ENCODE data around the gene HNRNPA3.
"Not testable (repeated sequence)": the region's sequence is repeated elsewhere in the genome, so short reads cannot be mapped to it uniquely, and the experiment has no call there.

Gene HNRNPA3

GRCh38 chr2:177217247-177217843, 4.8 kb downstream of the HNRNPA3 start:
- Histone ChIP-seq H4K20me1 (ENCODE audit: low read depth, low read length) (peaks cover 50% of the 10 kb centered on the region), H3K9ac (ENCODE audit: low read length) (no peak overlapping the region), H3K9me3 (ENCODE audit: insufficient read depth, low read length) (no peaks in the 10 kb centered on the region), H3K4me3 (ENCODE audit: insufficient read depth, low read length, poor library complexity, severe bottlenecking) (no peak overlapping the region), H3F3A (ENCODE audit: insufficient read depth) (peaks cover 64% of the 10 kb centered on the region), H3K36me3 (ENCODE audit: low read length) (peaks cover 68% of the 10 kb centered on the region), H2AFZ (ENCODE audit: low read depth, low read length, severe bottlenecking) (no peak overlapping the region), H3K9me2 (replicated peaks; ENCODE audit: insufficient read depth, low read length) (no peaks in the 10 kb centered on the region), H3K4me2 (ENCODE audit: low read depth, low read length, poor library complexity, severe bottlenecking) (no peak overlapping the region), H3K27me3 (ENCODE audit: low read length) (no peaks in the 10 kb centered on the region), H3K79me2 (ENCODE audit: insufficient read depth, low read length) (peaks cover 66% of the 10 kb centered on the region), H3K27ac (ENCODE audit: low read depth, low read length) (no peak overlapping the region)
- TF ChIP-seq CTCF (IDR thresholded peaks at IDR 0.05; ENCODE audit: insufficient read depth, low read length, poor library complexity, severe bottlenecking) = no peak

- H3K9ac ChIP-seq (ENCODE audit: low read length); H2AFZ ChIP-seq (ENCODE audit: low read depth, low read length, severe bottlenecking); H3K27me3 ChIP-seq (ENCODE audit: low read length); H3K4me2 ChIP-seq (ENCODE audit: low read depth, low read length, poor library complexity, severe bottlenecking); H3K4me3 ChIP-seq (ENCODE audit: insufficient read depth, low read length, poor library complexity, severe bottlenecking); H3K27ac ChIP-seq (ENCODE audit: low read depth, low read length); H3K9me3 ChIP-seq (ENCODE audit: insufficient read depth, low read length); H3K9me2 ChIP-seq (replicated peaks; ENCODE audit: insufficient read depth, low read length): not testable (repeated sequence)
- Histone ChIP-seq H3K36me3 (ENCODE audit: low read length) (peaks cover 63% of the 10 kb centered on the region), H3K79me2 (ENCODE audit: insufficient read depth, low read length) (peaks cover 44% of the 10 kb centered on the region), H4K20me1 (ENCODE audit: low read depth, low read length) (peaks cover 42% of the 10 kb centered on the region), H3F3A (ENCODE audit: insufficient read depth) (peaks cover 80% of the 10 kb centered on the region)
Observed at GRCh38 chr2:177219787-177220186, 7.2 kb downstream of the HNRNPA3 start.

GRCh38 chr2:177221534-177221933, 8.9 kb downstream of the HNRNPA3 start:
- H3K27ac ChIP-seq (ENCODE audit: low read depth, low read length) = no peak overlapping the region
- no peak overlapping the region for H3K9ac ChIP-seq (ENCODE audit: low read length)
- no peak for TF ChIP-seq EZH2phosphoT487 (conservative IDR thresholded peaks at IDR 0.05; ENCODE audit: low read length)
- no peak for TF ChIP-seq CTCF (IDR thresholded peaks at IDR 0.05; ENCODE audit: insufficient read depth, low read length, poor library complexity, severe bottlenecking)
- H3K4me2 ChIP-seq (ENCODE audit: low read depth, low read length, poor library complexity, severe bottlenecking) = no peak overlapping the region
- H3K9me2 ChIP-seq (replicated peaks; ENCODE audit: insufficient read depth, low read length) = no peaks in the 10 kb centered on the region
- no peak overlapping the region for H2AFZ ChIP-seq (ENCODE audit: low read depth, low read length, severe bottlenecking)
- H3K9me3 ChIP-seq (ENCODE audit: insufficient read depth, low read length) = no peaks in the 10 kb centered on the region
- H3K79me2 ChIP-seq (ENCODE audit: insufficient read depth, low read length) = peaks cover 26% of the 10 kb centered on the region
- H3K4me3 ChIP-seq (ENCODE audit: insufficient read depth, low read length, poor library complexity, severe bottlenecking) = no peak overlapping the region
- H4K20me1 ChIP-seq (ENCODE audit: low read depth, low read length) = peaks cover 28% of the 10 kb centered on the region
- H3K36me3 ChIP-seq (ENCODE audit: low read length) = peaks cover 51% of the 10 kb centered on the region
- peaks cover 91% of the 10 kb centered on the region for H3F3A ChIP-seq (ENCODE audit: insufficient read depth)
- no peaks in the 10 kb centered on the region for H3K27me3 ChIP-seq (ENCODE audit: low read length)

GRCh38 chr2:177221970-177222369, 9.4 kb downstream of the HNRNPA3 start:
- Histone ChIP-seq H3K9ac (ENCODE audit: low read length) (no peak overlapping the region), H3K79me2 (ENCODE audit: insufficient read depth, low read length) (peaks cover 22% of the 10 kb centered on the region), H3K9me2 (replicated peaks; ENCODE audit: insufficient read depth, low read length) (no peaks in the 10 kb centered on the region), H3K27me3 (ENCODE audit: low read length) (no peaks in the 10 kb centered on the region), H3K9me3 (ENCODE audit: insufficient read depth, low read length) (no peaks in the 10 kb centered on the region), H3K4me2 (ENCODE audit: low read depth, low read length, poor library complexity, severe bottlenecking) (no peak overlapping the region), H3K4me3 (ENCODE audit: insufficient read depth, low read length, poor library complexity, severe bottlenecking) (no peak overlapping the region), H3K27ac (ENCODE audit: low read depth, low read length) (no peak overlapping the region), H2AFZ (ENCODE audit: low read depth, low read length, severe bottlenecking) (no peak overlapping the region), H3F3A (ENCODE audit: insufficient read depth) (peaks cover 91% of the 10 kb centered on the region), H3K36me3 (ENCODE audit: low read length) (peaks cover 47% of the 10 kb centered on the region), H4K20me1 (ENCODE audit: low read depth, low read length) (peaks cover 23% of the 10 kb centered on the region)
- no peak for TF ChIP-seq CTCF (IDR thresholded peaks at IDR 0.05; ENCODE audit: insufficient read depth, low read length, poor library complexity, severe bottlenecking)
- TF ChIP-seq EZH2phosphoT487 (conservative IDR thresholded peaks at IDR 0.05; ENCODE audit: low read length) = no peak

- H3K36me3 ChIP-seq (ENCODE audit: low read length) = peaks cover 35% of the 10 kb centered on the region
- H3K27me3 ChIP-seq (ENCODE audit: low read length); H3K4me3 ChIP-seq (ENCODE audit: insufficient read depth, low read length, poor library complexity, severe bottlenecking); H3K9me3 ChIP-seq (ENCODE audit: insufficient read depth, low read length); H3K9ac ChIP-seq (ENCODE audit: low read length); H3K4me2 ChIP-seq (ENCODE audit: low read depth, low read length, poor library complexity, severe bottlenecking); H3K79me2 ChIP-seq (ENCODE audit: insufficient read depth, low read length); H2AFZ ChIP-seq (ENCODE audit: low read depth, low read length, severe bottlenecking); H3K9me2 ChIP-seq (replicated peaks; ENCODE audit: insufficient read depth, low read length); H3K27ac ChIP-seq (ENCODE audit: low read depth, low read length): not testable (repeated sequence)
- H4K20me1 ChIP-seq (ENCODE audit: low read depth, low read length) = peaks cover 16% of the 10 kb centered on the region
- peaks cover 87% of the 10 kb centered on the region for H3F3A ChIP-seq (ENCODE audit: insufficient read depth)
Observed at GRCh38 chr2:177223436-177223835, 10.8 kb downstream of the HNRNPA3 start.
